DND-41 (cell line): ENCODE measurements around the gene SYNC.

Experiments
- ATAC-seq: fragments of 200-7000 bp; cut with Tn5 transposase; 3 replicates; pipeline ENCODE4 v1.9.1; 2021; ENCODE audit warnings: low read depth; ENCODE audit not compliant: insufficient read depth
- DNase-seq: peaks from one replicate; pipeline ENCODE4 v3.0.0-alpha.2; 2020
- H2AFZ ChIP-seq: 2 replicates; pipeline ENCODE4 v1.6.0; 2012; ENCODE audit warnings: low read depth, low read length
- H3K27ac ChIP-seq: 2 replicates; pipeline ENCODE4 v1.5.1; 2012; ENCODE audit warnings: low read length, inconsistent platforms
- H3K27me3 ChIP-seq: fragments of 200-600 bp; sonication (generic); 2 replicates; pipeline ENCODE4 v1.6.0; 2012; ENCODE audit warnings: low read length, mild to moderate bottlenecking, inconsistent platforms; ENCODE audit not compliant: insufficient read depth, poor library complexity
- H3K36me3 ChIP-seq: 2 replicates; pipeline ENCODE4 v1.5.1; 2012; ENCODE audit warnings: low read length, inconsistent platforms; ENCODE audit not compliant: insufficient read depth
- H3K4me1 ChIP-seq: 2 replicates; pipeline ENCODE4 v1.5.1; 2012; ENCODE audit warnings: mild to moderate bottlenecking, low read length; ENCODE audit not compliant: insufficient read depth
- H3K4me2 ChIP-seq: 2 replicates; pipeline ENCODE4 v1.6.0; 2012; ENCODE audit warnings: mild to moderate bottlenecking, moderate library complexity, low read length, inconsistent platforms; ENCODE audit not compliant: insufficient read depth
- H3K4me3 ChIP-seq, 2 experiments: fragments of 200-600 bp in 1 of 2; shearing (Covaris generic) in 1 of 2; 2 replicates each; pipeline ENCODE4 v1.5.1; 2012 to 2016; ENCODE audit warnings: inconsistent platforms in 2 of 2, low read length in 2 of 2, mild to moderate bottlenecking in 2 of 2, low read depth in 1 of 2, moderate library complexity in 1 of 2
- H3K79me2 ChIP-seq: 2 replicates; pipeline ENCODE4 v1.6.0; 2012; ENCODE audit warnings: low read length, inconsistent platforms; ENCODE audit not compliant: insufficient read depth
- H3K9ac ChIP-seq: 2 replicates; pipeline ENCODE4 v1.6.0; 2012; ENCODE audit warnings: low read depth, mild to moderate bottlenecking, inconsistent platforms, low read length, moderate library complexity
- H3K9me3 ChIP-seq: 2 replicates; pipeline ENCODE4 v1.5.1; 2012; ENCODE audit warnings: low read length, moderate library complexity, mild to moderate bottlenecking, inconsistent platforms; ENCODE audit not compliant: insufficient read depth, severe bottlenecking
- H4K20me1 ChIP-seq: 2 replicates; pipeline ENCODE4 v1.6.0; 2012; ENCODE audit warnings: low read length; ENCODE audit not compliant: insufficient read depth
- CTCF ChIP-seq: IDR thresholded peaks from 2 replicates; pipeline ENCODE4 v1.5.1; 2012; ENCODE audit warnings: borderline replicate concordance, low read length, moderate library complexity, mild to moderate bottlenecking; ENCODE audit not compliant: poor library complexity, severe bottlenecking; ENCODE audit errors: extremely low read depth
- EZH2 ChIP-seq: IDR thresholded peaks from 3 replicates; pipeline ENCODE4 v1.6.1; 2012; ENCODE audit warnings: borderline replicate concordance, low read depth, mild to moderate bottlenecking, moderate library complexity, low read length, inconsistent platforms; ENCODE audit not compliant: severe bottlenecking

The SYNC gene

GRCh38 chr1:32702599-32703478 lies at the start of gene SYNC:
Gene SYNC, minus strand, starts transcription at chr1:32702770. Its CDS starts 110 bp downstream, at chr1:32702660.
- Histone ChIP-seq H3K4me1 (no peaks in the 10 kb centered on the region), H2AFZ (no peak within 1 kb of the TSS), H3K4me3 (no peak within 1 kb of the TSS), H3K4me2 (no peak within 1 kb of the TSS), H3K27me3 (no peaks in the 10 kb centered on the region), H3K27ac (no peak within 1 kb of the TSS), H3K36me3 (no peaks in the 10 kb centered on the region), H3K9me3 (no peaks in the 10 kb centered on the region), H3K9ac (no peak within 1 kb of the TSS), H4K20me1 (no peaks in the 10 kb centered on the region), H3K79me2 (no peaks in the 10 kb centered on the region)
- DNase-seq (no peak), ATAC-seq (no peak)
- TF ChIP-seq CTCF (no peak), EZH2 (no peak)

- H3K4me1 ChIP-seq, result peaks cover 3% of the 10 kb centered on the region; the same call in 1 of the 2 replicates
- no peak overlapping the region for H2AFZ ChIP-seq
- no peaks in the 10 kb centered on the region for H3K36me3 ChIP-seq
- H3K79me2 ChIP-seq, result no peaks in the 10 kb centered on the region
- no peak for ATAC-seq
- H3K27ac ChIP-seq, result no peak overlapping the region
- H3K4me2 ChIP-seq, result no peak overlapping the region
- no peak overlapping the region for H3K4me3 ChIP-seq
- peaks cover 7% of the 10 kb centered on the region for H3K27me3 ChIP-seq
- 0 out of 2 replicates have a peak, but pooled peaks cover 2% of the 10 kb centered on the region for H4K20me1 ChIP-seq
- DNase-seq, result no peak
- no peak overlapping the region for H3K9ac ChIP-seq
- no peaks in the 10 kb centered on the region for H3K9me3 ChIP-seq
- TF ChIP-seq CTCF (no peak), EZH2 (no peak)
Measured at GRCh38 chr1:32749771-32750170, 47.2 kb upstream of the SYNC start.

GRCh38 chr1:32749332-32749731 lies 46.8 kb upstream of the SYNC start:
- ATAC-seq, result no peak
- H3K4me1 ChIP-seq, result peaks cover 3% of the 10 kb centered on the region; the same call in 1 of the 2 replicates
- no peak overlapping the region for H3K4me3 ChIP-seq
- no peak for TF ChIP-seq EZH2
- no peak for TF ChIP-seq CTCF
- no peak overlapping the region for H2AFZ ChIP-seq
- H3K27me3 ChIP-seq, result peaks cover 6% of the 10 kb centered on the region
- no peak overlapping the region for H3K9ac ChIP-seq
- no peaks in the 10 kb centered on the region for H3K79me2 ChIP-seq
- H3K4me2 ChIP-seq, result no peak overlapping the region
- no peak overlapping the region for H3K27ac ChIP-seq
- H3K9me3 ChIP-seq, result no peaks in the 10 kb centered on the region
- H4K20me1 ChIP-seq, result 0 out of 2 replicates have a peak, but pooled peaks cover 1% of the 10 kb centered on the region
- no peaks in the 10 kb centered on the region for H3K36me3 ChIP-seq
- DNase-seq, result no peak
